MM.1S (cell line): ENCODE measurements around the gene FARP1.

Experiments
- DNase-seq: peaks from one replicate; pipeline ENCODE4 v3.0.0-alpha.2; 2015
- H2AFZ ChIP-seq: fragments of 300-600 bp; sonication (generic); 2 replicates; pipeline ENCODE4 v1.6.0; 2016; ENCODE audit warnings: antibody characterized with exemption, low read length
- H3F3A ChIP-seq: fragments of 300-600 bp; sonication (generic); 2 replicates; pipeline ENCODE4 v1.6.1; 2016; ENCODE audit warnings: mild to moderate bottlenecking, antibody characterized with exemption, low read length, moderate library complexity, mixed read lengths; ENCODE audit not compliant: insufficient read depth
- H3K27ac ChIP-seq: fragments of 300-600 bp; sonication (generic); 2 replicates; pipeline ENCODE4 v1.5.1; 2016; ENCODE audit warnings: mild to moderate bottlenecking, low read length
- H3K27me3 ChIP-seq: fragments of 300-600 bp; sonication (generic); replicated peaks from 2 replicates; pipeline ENCODE4 v1.6.0; 2016; ENCODE audit warnings: low read length; ENCODE audit not compliant: insufficient read depth
- H3K36me3 ChIP-seq: fragments of 300-600 bp; sonication (generic); replicated peaks from 2 replicates; pipeline ENCODE4 v1.6.1; 2016; ENCODE audit warnings: mild to moderate bottlenecking, low read length, mixed read lengths; ENCODE audit not compliant: insufficient read depth
- H3K4me1 ChIP-seq: fragments of 300-600 bp; sonication (generic); 2 replicates; pipeline ENCODE4 v1.6.1; 2016; ENCODE audit warnings: low read length, mixed read lengths
- H3K4me2 ChIP-seq: fragments of 300-600 bp; sonication (generic); 2 replicates; pipeline ENCODE4 v1.6.0; 2016; ENCODE audit warnings: low read depth, low read length
- H3K4me3 ChIP-seq: fragments of 300-600 bp; sonication (generic); 2 replicates; pipeline ENCODE4 v1.5.1; 2016; ENCODE audit warnings: low read length, mixed read lengths
- H3K79me2 ChIP-seq: fragments of 300-600 bp; sonication (generic); 2 replicates; pipeline ENCODE4 v1.6.1; 2016; ENCODE audit warnings: mixed run types, low read length, mixed read lengths
- H3K9ac ChIP-seq: fragments of 300-600 bp; sonication (generic); 2 replicates; pipeline ENCODE4 v1.6.1; 2016; ENCODE audit warnings: low read length, mixed read lengths
- H3K9me2 ChIP-seq: fragments of 300-600 bp; sonication (generic); replicated peaks from 2 replicates; pipeline ENCODE4 v1.6.1; 2016; ENCODE audit warnings: mild to moderate bottlenecking, low read length, mixed read lengths; ENCODE audit not compliant: insufficient read depth
- H3K9me3 ChIP-seq: fragments of 300-600 bp; sonication (generic); replicated peaks from 2 replicates; pipeline ENCODE4 v1.6.1; 2016; ENCODE audit warnings: mild to moderate bottlenecking, low read length, mixed read lengths; ENCODE audit not compliant: insufficient read depth
- H4K20me1 ChIP-seq: fragments of 300-600 bp; sonication (generic); 2 replicates; pipeline ENCODE4 v1.6.1; 2016; ENCODE audit warnings: mild to moderate bottlenecking, low read length, moderate library complexity, mixed read lengths; ENCODE audit not compliant: insufficient read depth
- EZH2 ChIP-seq: fragments of 300-600 bp; sonication (generic); optimal IDR thresholded peaks from 2 replicates; pipeline ENCODE3; 2017; ENCODE audit warnings: low read depth, mild to moderate bottlenecking, antibody characterized with exemption, low read length, mixed read lengths
- EZH2phosphoT487 ChIP-seq: fragments of 300-600 bp; sonication (generic); IDR thresholded peaks from 2 replicates; pipeline ENCODE4 v1.6.1; 2018; ENCODE audit warnings: antibody characterized with exemption, low read length
- TF ChIP-seq, protein P1 (sequence below): fragments of 300-600 bp; sonication (generic); IDR thresholded peaks from 2 replicates; pipeline ENCODE4 v1.5.1; 2016; ENCODE audit warnings: antibody characterized with exemption, low read length, mixed read lengths

Gene FARP1

DNA sequence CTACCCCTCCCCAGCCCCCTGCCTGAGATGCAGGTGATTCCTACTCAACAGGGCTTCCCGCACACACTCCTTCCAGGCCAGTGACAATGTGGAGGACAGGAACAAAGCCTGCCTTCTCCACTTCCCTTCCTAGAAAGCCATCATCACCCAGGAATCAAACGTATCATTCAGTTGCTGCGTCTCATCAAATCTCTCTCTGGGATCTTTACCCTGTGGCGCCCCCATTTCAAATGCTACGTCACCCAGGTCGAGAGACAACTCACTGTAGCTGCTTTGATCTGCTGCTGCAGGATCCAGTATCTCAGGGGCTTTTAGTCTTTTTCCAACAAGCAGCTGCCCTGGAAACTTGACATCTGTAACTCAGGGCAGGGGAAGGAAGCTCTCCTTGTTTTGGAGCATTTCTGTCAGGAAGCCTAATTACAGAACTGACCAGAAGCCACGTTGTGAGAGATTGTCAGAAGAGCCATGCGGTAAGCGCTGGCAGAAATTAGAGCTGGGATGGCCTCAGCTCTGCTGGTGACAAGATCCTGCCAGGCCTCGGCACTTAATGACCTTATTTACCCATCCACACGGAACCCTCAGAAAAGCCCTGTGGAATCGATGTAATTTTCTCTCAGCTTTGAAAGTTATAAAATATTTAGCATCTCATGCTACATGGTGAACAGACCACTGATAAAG lies 293.5 kb downstream of the FARP1 start:
- H4K20me1 ChIP-seq, result no peaks in the 10 kb centered on the region
- no peaks in the 10 kb centered on the region for H3K36me3 ChIP-seq
- no peak overlapping the region for H2AFZ ChIP-seq
- H3K4me3 ChIP-seq, result no peak overlapping the region
- no peaks in the 10 kb centered on the region for H3F3A ChIP-seq
- no peaks in the 10 kb centered on the region for H3K9me3 ChIP-seq
- H3K27me3 ChIP-seq, result no peaks in the 10 kb centered on the region
- no peaks in the 10 kb centered on the region for H3K9me2 ChIP-seq
- no peak overlapping the region for H3K9ac ChIP-seq
- H3K27ac ChIP-seq, result no peak overlapping the region
- DNase-seq, result no peak
- H3K4me2 ChIP-seq, result no peak overlapping the region
- H3K4me1 ChIP-seq, result no peaks in the 10 kb centered on the region
- no peaks in the 10 kb centered on the region for H3K79me2 ChIP-seq
- no peak for TF ChIP-seq EZH2

DNA sequence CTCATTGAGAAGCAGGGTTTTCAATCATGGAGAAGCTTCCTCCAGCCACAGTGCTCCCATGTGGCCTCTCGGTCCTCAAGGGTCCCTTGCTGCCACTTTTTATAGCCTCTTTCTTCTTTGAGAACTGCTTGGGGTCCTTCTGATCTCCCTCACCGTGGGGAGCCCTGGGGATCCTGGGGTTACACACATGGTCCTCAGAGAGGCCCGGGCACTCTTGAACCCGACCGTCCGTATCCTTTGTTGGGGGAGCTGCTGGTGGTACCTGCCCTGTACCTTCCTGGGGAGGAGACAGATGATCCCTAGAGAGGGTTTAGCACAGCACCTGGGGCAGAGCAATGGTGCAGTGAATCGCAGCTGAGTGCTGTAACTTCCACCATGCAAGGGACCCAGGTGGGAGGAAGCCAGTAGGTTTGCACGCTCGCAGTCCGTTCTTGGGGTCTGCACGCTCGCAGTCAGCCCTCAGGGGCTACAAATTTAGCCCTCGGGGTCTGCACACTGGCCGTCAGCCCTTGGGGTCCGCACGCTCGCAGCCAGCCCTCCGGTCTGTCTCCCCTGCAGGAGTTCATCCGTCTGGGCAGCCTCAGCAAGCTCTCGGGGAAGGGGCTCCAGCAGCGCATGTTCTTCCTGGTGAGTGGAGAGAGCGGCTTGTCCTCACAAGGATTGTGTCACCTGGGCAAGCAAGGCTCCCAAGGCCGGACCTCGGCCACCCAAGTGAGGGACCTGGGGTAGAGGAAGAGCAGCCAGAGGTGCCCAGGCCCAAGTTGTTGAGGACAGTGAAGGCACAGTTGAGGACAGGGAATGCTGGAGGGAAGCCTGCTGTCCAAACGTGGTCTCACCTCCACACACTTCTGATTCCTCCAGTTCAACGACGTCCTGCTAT lies 295.6 kb downstream of the FARP1 start:
- H3K27me3 ChIP-seq, result no peaks in the 10 kb centered on the region
- H3F3A ChIP-seq, result no peaks in the 10 kb centered on the region
- H3K4me2 ChIP-seq, result no peak overlapping the region
- H4K20me1 ChIP-seq, result no peaks in the 10 kb centered on the region
- no peak overlapping the region for H3K4me3 ChIP-seq
- H2AFZ ChIP-seq, result no peak overlapping the region
- H3K9ac ChIP-seq, result no peak overlapping the region
- no peak for TF ChIP-seq EZH2phosphoT487
- TF ChIP-seq, protein P1, sequence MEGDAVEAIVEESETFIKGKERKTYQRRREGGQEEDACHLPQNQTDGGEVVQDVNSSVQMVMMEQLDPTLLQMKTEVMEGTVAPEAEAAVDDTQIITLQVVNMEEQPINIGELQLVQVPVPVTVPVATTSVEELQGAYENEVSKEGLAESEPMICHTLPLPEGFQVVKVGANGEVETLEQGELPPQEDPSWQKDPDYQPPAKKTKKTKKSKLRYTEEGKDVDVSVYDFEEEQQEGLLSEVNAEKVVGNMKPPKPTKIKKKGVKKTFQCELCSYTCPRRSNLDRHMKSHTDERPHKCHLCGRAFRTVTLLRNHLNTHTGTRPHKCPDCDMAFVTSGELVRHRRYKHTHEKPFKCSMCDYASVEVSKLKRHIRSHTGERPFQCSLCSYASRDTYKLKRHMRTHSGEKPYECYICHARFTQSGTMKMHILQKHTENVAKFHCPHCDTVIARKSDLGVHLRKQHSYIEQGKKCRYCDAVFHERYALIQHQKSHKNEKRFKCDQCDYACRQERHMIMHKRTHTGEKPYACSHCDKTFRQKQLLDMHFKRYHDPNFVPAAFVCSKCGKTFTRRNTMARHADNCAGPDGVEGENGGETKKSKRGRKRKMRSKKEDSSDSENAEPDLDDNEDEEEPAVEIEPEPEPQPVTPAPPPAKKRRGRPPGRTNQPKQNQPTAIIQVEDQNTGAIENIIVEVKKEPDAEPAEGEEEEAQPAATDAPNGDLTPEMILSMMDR, result no peak
- TF ChIP-seq EZH2, result no peak
- H3K9me2 ChIP-seq, result no peaks in the 10 kb centered on the region
- H3K9me3 ChIP-seq, result no peaks in the 10 kb centered on the region
- H3K36me3 ChIP-seq, result no peaks in the 10 kb centered on the region
- H3K79me2 ChIP-seq, result no peaks in the 10 kb centered on the region
- DNase-seq, result peak; percentile 2
- no peaks in the 10 kb centered on the region for H3K4me1 ChIP-seq
- no peak overlapping the region for H3K27ac ChIP-seq

DNA sequence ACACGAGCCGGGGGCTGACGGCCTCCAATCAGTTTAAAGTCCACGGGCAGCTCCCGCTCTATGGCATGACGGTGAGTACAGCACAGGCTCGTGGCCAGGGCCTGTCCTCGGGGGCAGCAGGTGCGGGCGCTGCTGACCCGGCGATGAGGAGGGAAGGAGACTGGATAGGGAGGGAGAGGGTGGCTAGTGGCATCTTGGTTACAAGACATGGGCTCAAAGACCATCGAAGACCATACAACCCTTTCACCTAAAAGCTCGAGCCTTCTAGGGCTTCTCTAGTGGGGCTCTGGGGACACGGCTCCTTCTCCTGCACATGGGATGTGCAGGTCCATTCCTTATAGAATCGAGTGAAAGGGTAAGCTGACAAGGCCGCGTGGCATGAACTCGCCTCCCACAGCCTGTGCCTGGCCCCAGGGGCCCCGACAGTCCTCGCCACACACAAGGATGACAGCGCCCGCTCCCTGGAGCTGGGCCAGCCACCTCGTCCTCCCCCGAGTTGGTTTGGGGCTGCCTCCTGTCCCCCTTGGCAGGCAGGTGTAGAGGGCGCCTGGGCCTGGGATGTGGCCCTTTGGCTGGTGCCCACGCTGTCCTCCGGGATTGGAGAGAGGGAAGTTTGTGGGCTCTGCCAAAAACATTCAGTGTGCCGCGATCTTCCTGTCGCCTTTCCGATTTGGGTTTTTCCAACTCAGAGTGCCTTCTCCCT lies 296.4 kb downstream of the FARP1 start:
- no peak overlapping the region for H2AFZ ChIP-seq
- H3K27me3 ChIP-seq, result no peaks in the 10 kb centered on the region
- no peak overlapping the region for H3K4me2 ChIP-seq
- no peak overlapping the region for H3K27ac ChIP-seq
- H3K9me3 ChIP-seq, result no peaks in the 10 kb centered on the region
- H3K36me3 ChIP-seq, result no peaks in the 10 kb centered on the region
- H3K9me2 ChIP-seq, result no peaks in the 10 kb centered on the region
- H3K4me1 ChIP-seq, result no peaks in the 10 kb centered on the region
- no peaks in the 10 kb centered on the region for H3K79me2 ChIP-seq
- no peak overlapping the region for H3K9ac ChIP-seq
- no peaks in the 10 kb centered on the region for H4K20me1 ChIP-seq
- TF ChIP-seq, protein P1, result no peak
- no peak for TF ChIP-seq EZH2
- TF ChIP-seq EZH2phosphoT487, result no peak
- H3K4me3 ChIP-seq, result no peak overlapping the region
- H3F3A ChIP-seq, result no peaks in the 10 kb centered on the region
- peak; percentile 4 for DNase-seq
